Right lobe of liver (tissue), 6 donors: Measurements from ENCODE around the gene HGS. TPM values are rescaled to one million over a fixed set of nuclear protein-coding genes. Genes with fewer than 3 reads are reported as not detected.

Experiments used
- ATAC-seq, 4 donors: fragments of 200-7000 bp; cut with Tn5 transposase; one replicate each; pipeline ENCODE4 v1.9.1; 2020; ENCODE audit warnings: mild to moderate bottlenecking in 4 of 4, moderate library complexity in 4 of 4
- DNase-seq, 3 donors: peaks; one replicate each; pipeline ENCODE4 v3.0.0-alpha.2; 2020
- H3K27ac ChIP-seq, 3 donors: fragments of 200-600 bp; one replicate each; pipeline ENCODE4 v1.8.0; 2022
- H3K27me3 ChIP-seq, 2 donors: fragments of 200-600 bp; one replicate each; pipeline ENCODE4 v1.8.0; 2022
- H3K36me3 ChIP-seq, 4 donors: fragments of 200-600 bp; sonication (generic) in 1 of 4; one replicate each; pipeline versions ENCODE4 v1.5.1 to v1.8.0; 2017 to 2022; ENCODE audit warnings: control low read depth in 1 of 4
- H3K4me1 ChIP-seq, 4 donors: fragments of 200-600 bp; sonication (generic) in 1 of 4; one replicate each; pipeline versions ENCODE4 v1.5.1 to v1.8.0; 2017 to 2022; ENCODE audit warnings: control low read depth in 1 of 4
- H3K4me3 ChIP-seq, 3 donors: fragments of 200-600 bp; one replicate each; pipeline ENCODE4 v1.8.0; 2022
- H3K9me3 ChIP-seq, 4 donors: fragments of 200-600 bp; sonication (generic) in 1 of 4; one replicate each; pipeline versions ENCODE4 v1.5.1 to v1.8.0; 2017 to 2022; ENCODE audit warnings: control low read depth in 1 of 4
- CTCF ChIP-seq, 4 donors: fragments of 200-600 bp in 3 of 4; fragments of 450-650 bp in 1 of 4; IDR thresholded peaks; one replicate each; pipeline versions ENCODE4 v1.5.1 to v1.8.0; 2016 to 2022; ENCODE audit warnings: antibody characterized with exemption in 4 of 4, mild to moderate bottlenecking in 2 of 4
- POLR2A ChIP-seq: fragments of 450-650 bp; IDR thresholded peaks from one replicate; pipeline ENCODE4 v1.6.1; 2017; ENCODE audit warnings: antibody characterized with exemption, mild to moderate bottlenecking
- WGBS: methylation state at CpG from one replicate; pipeline ENCODE4 v1.1.6; 2018; ENCODE audit warnings: low coverage, low lambda C conversion rate; ENCODE audit not compliant: insufficient coverage; ENCODE audit errors: missing lambda C conversion rate; 5-methylcytosine and 5-hydroxymethylcytosine counted together
- intact Hi-C, 2 donors: fragments of 100-400 bp; cut with DNase I; formaldehyde crosslinking; loops; one replicate each; pipeline versions ENCODE4 v1.11.2 to v1.14.1; 2022
- total RNA-seq, 6 experiments: library from RNA; depleted of rRNA in 2 of 6; stranded (reverse); fragments of >200 nt in 2 of 6; fragmentation: NEBNext Ultra II Directional in 3 of 6; extraction: Animal tissue kit (Norgen Biotek cat#: 25700) in 3 of 6; gene quantifications; one replicate each; pipeline versions ENCODE4 v1.1.0 to v1.2.4, GENCODE V29; 2016 to 2023
- donor health status: DM: no; HTN: yes; CAD: no.
- donor health status: DM: no; HTN: no; CAD: no.
- donor health status: DM: no; HTN: no; CAD: no.
- donor health status: DM: no; HTN: yes; CAD: no.
- donor health status: DM: no; HTN: yes; CAD: no.

HGS gene
- total RNA-seq, 6 experiments from 2014 or later: 30.6 to 46.3 (median 37.3) TPM

GRCh38 chr17:81710514-81711308 is 26.9 kb downstream of the HGS start:
- Histone ChIP-seq H3K36me3 (peaks cover 0 to 23% (median 8%) of the 10 kb centered on the region in 4 donors), H3K4me1 (peaks cover 0 to 32% (median 13%) of the 10 kb centered on the region in 4 donors), H3K9me3 (no peaks in the 10 kb centered on the region), H3K27ac (peak overlapping the region in 2 of 3 donors; percentile 73 to 79), H3K4me3 (peak overlapping the region in 2 of 3 donors; percentile 87 to 98), H3K27me3 (no peaks in the 10 kb centered on the region)
- WGBS: 2% methylated on average over 18 of the region's 29 CpGs
- peak in 1 of 3 donors; percentile 61 for DNase-seq
- TF ChIP-seq CTCF (IDR thresholded peaks at IDR 0.05) (no peak), POLR2A (peak; percentile 30)
- peak; percentile 11 to 21 (median 14) for ATAC-seq
- intact Hi-C loops: no loop called here

GRCh38 chr17:81711814-81712467 is 28.1 kb downstream of the HGS start, which contains the start of gene SLC25A10:
SLC25A10 (plus strand) TSS chr17:81712284; CDS start chr17:81712427, 143 bp downstream.
- peaks cover 0 to 11% (median 5%) of the 10 kb centered on the region in 4 donors for H3K36me3 ChIP-seq
- 5% methylated on average over 7 of the region's 89 CpGs for WGBS
- peak; percentile 92 to 95 (median 94) for DNase-seq
- intact Hi-C loops: no loop called here
- ATAC-seq: peak; percentile 66 to 82 (median 73)
- H3K4me3 ChIP-seq: peak within 1 kb of the TSS; percentile 69 to 98 (median 87)
- H3K27ac ChIP-seq: peak within 1 kb of the TSS; percentile 29 to 79 (median 73)
- H3K9me3 ChIP-seq: no peaks in the 10 kb centered on the region
- H3K4me1 ChIP-seq: peaks cover 0 to 32% (median 13%) of the 10 kb centered on the region in 4 donors
- H3K27me3 ChIP-seq: no peaks in the 10 kb centered on the region
- peak; percentile 78 for TF ChIP-seq POLR2A
- peak in 2 of 4 donors; percentile 4 to 17 for TF ChIP-seq CTCF (IDR thresholded peaks at IDR 0.05)

GRCh38 chr17:81712468-81713003 is 28.7 kb downstream of the HGS start:
- DNase-seq (peak in 2 of 3 donors; percentile 61 to 74), ATAC-seq (peak in 3 of 4 donors; percentile 3 to 30 (median 4))
- H3K4me1 ChIP-seq: peaks cover 0 to 32% (median 13%) of the 10 kb centered on the region in 4 donors
- H3K9me3 ChIP-seq: no peaks in the 10 kb centered on the region
- intact Hi-C loops: no loop called here
- H3K27ac ChIP-seq: peak overlapping the region; percentile 18 to 79 (median 62)
- no peaks in the 10 kb centered on the region for H3K27me3 ChIP-seq
- peak overlapping the region; percentile 69 to 98 (median 87) for H3K4me3 ChIP-seq
- 0% methylated on average over 7 of the region's 41 CpGs for WGBS
- H3K36me3 ChIP-seq: peaks cover 0 to 5% (median 2%) of the 10 kb centered on the region in 4 donors
- TF ChIP-seq CTCF (IDR thresholded peaks at IDR 0.05): peak in 3 of 4 donors; percentile 10 to 36 (median 11)
- TF ChIP-seq POLR2A: no peak

GRCh38 chr17:81713004-81713555 is 29.3 kb downstream of the HGS start:
- Histone ChIP-seq H3K9me3 (no peaks in the 10 kb centered on the region), H3K4me1 (peaks cover 0 to 32% (median 13%) of the 10 kb centered on the region in 4 donors), H3K36me3 (peaks cover 0 to 4% (median 1%) of the 10 kb centered on the region in 4 donors), H3K27me3 (no peaks in the 10 kb centered on the region), H3K4me3 (peak overlapping the region; percentile 69 to 98 (median 87)), H3K27ac (peak overlapping the region in 2 of 3 donors; percentile 62 to 79)
- DNase-seq: peak in 1 of 3 donors; percentile 56
- no peak for TF ChIP-seq CTCF (IDR thresholded peaks at IDR 0.05)
- no peak for TF ChIP-seq POLR2A
- WGBS: 15% methylated on average over 10 of the region's 18 CpGs
- intact Hi-C loops: no loop called here
- peak; percentile 0 to 15 (median 2) for ATAC-seq
